ENCODE data around the gene EIF3J. TPM values are rescaled to one million over a fixed set of nuclear protein-coding genes. Genes with fewer than 3 reads are reported as not detected.

The EIF3J gene
- total RNA-seq, 1 donor from 2014 or later = 76.2 TPM

GRCh38 chr15:44535092-44535491 lies 1.9 kb upstream of the EIF3J start:
- Mint-ChIP-seq H3K27ac (peak overlapping the region; percentile 30), H3K4me1 (peaks cover 22% of the 10 kb centered on the region), H3K4me3 (peak overlapping the region; percentile 93), H3K27me3 (ENCODE audit: insufficient read depth, low read depth) (peaks cover 4% of the 10 kb centered on the region), H3K9me3 (no peaks in the 10 kb centered on the region), H3K36me3 (peaks cover 9% of the 10 kb centered on the region)
- H3K9ac ChIP-seq = no peak overlapping the region
- H3K27ac ChIP-seq = no peak overlapping the region
- H4K20me1 ChIP-seq (ENCODE audit: low read depth) = peaks cover 6% of the 10 kb centered on the region
- H3K79me2 ChIP-seq (ENCODE audit: low read depth) = peaks cover 39% of the 10 kb centered on the region
- DNase-seq (ENCODE audit: low spot score) = no peak
- H3F3A ChIP-seq (ENCODE audit: low read depth) = peaks cover 35% of the 10 kb centered on the region
- H3K4me1 ChIP-seq = peaks cover 6% of the 10 kb centered on the region
- no peak for TF ChIP-seq EZH2 (IDR thresholded peaks at IDR 0.05)
- TF ChIP-seq EZH2phosphoT487 (IDR thresholded peaks at IDR 0.05) = no peak
- TF ChIP-seq CTCF (IDR thresholded peaks at IDR 0.05) = no peak
- H3K4me2 ChIP-seq = peak overlapping the region; percentile 95
- no peaks in the 10 kb centered on the region for H3K36me3 ChIP-seq
- H2AFZ ChIP-seq (replicated peaks) = no peak overlapping the region
- H3K4me3 ChIP-seq = no peak overlapping the region
- H3K9me3 ChIP-seq (ENCODE audit: low read depth) = no peaks in the 10 kb centered on the region
- no peaks in the 10 kb centered on the region for H3K27me3 ChIP-seq

GRCh38 chr15:44535523-44536301 lies 1.2 kb upstream of the EIF3J start:
- no peaks in the 10 kb centered on the region for H3K9me3 ChIP-seq (ENCODE audit: low read depth)
- peaks cover 10% of the 10 kb centered on the region for H4K20me1 ChIP-seq (ENCODE audit: low read depth)
- H3K27ac ChIP-seq = peak overlapping the region; percentile 97
- peaks cover 10% of the 10 kb centered on the region for H3K36me3 Mint-ChIP-seq
- peaks cover 22% of the 10 kb centered on the region for H3K4me1 Mint-ChIP-seq
- no peaks in the 10 kb centered on the region for H3K36me3 ChIP-seq
- peak overlapping the region; percentile 61 for H3K9ac ChIP-seq
- DNase-seq (ENCODE audit: low spot score) = peak; percentile 52
- H3K27ac Mint-ChIP-seq = peak overlapping the region; percentile 91
- peak overlapping the region; percentile 80 for H2AFZ ChIP-seq (replicated peaks)
- no peaks in the 10 kb centered on the region for H3K9me3 Mint-ChIP-seq
- no peak for TF ChIP-seq CTCF (IDR thresholded peaks at IDR 0.05)
- H3K27me3 Mint-ChIP-seq (ENCODE audit: insufficient read depth, low read depth) = peaks cover 3% of the 10 kb centered on the region
- peak overlapping the region; percentile 93 for H3K4me3 Mint-ChIP-seq
- H3K27me3 ChIP-seq = no peaks in the 10 kb centered on the region
- H3K4me2 ChIP-seq = peak overlapping the region; percentile 95
- H3F3A ChIP-seq (ENCODE audit: low read depth) = peaks cover 28% of the 10 kb centered on the region
- peak overlapping the region; percentile 78 for H3K4me3 ChIP-seq
- H3K4me1 ChIP-seq = peaks cover 6% of the 10 kb centered on the region
- H3K79me2 ChIP-seq (ENCODE audit: low read depth) = peaks cover 46% of the 10 kb centered on the region

- peak overlapping the region; percentile 97 for H3K27ac ChIP-seq
- no peaks in the 10 kb centered on the region for H3K36me3 ChIP-seq
- H3K79me2 ChIP-seq (ENCODE audit: low read depth) = peaks cover 53% of the 10 kb centered on the region
- H3K4me1 ChIP-seq = peaks cover 6% of the 10 kb centered on the region
- H4K20me1 ChIP-seq (ENCODE audit: low read depth) = peaks cover 16% of the 10 kb centered on the region
- peak overlapping the region; percentile 80 for H2AFZ ChIP-seq (replicated peaks)
- Mint-ChIP-seq H3K27ac (peak overlapping the region; percentile 91), H3K27me3 (ENCODE audit: insufficient read depth, low read depth) (peaks cover 3% of the 10 kb centered on the region), H3K4me1 (peaks cover 22% of the 10 kb centered on the region), H3K36me3 (peaks cover 11% of the 10 kb centered on the region), H3K9me3 (no peaks in the 10 kb centered on the region), H3K4me3 (peak overlapping the region; percentile 93)
- H3K27me3 ChIP-seq = no peaks in the 10 kb centered on the region
- no peaks in the 10 kb centered on the region for H3K9me3 ChIP-seq (ENCODE audit: low read depth)
- peak overlapping the region; percentile 95 for H3K4me2 ChIP-seq
- peaks cover 26% of the 10 kb centered on the region for H3F3A ChIP-seq (ENCODE audit: low read depth)
- TF ChIP-seq EZH2 (IDR thresholded peaks at IDR 0.05) = no peak
- TF ChIP-seq EZH2phosphoT487 (IDR thresholded peaks at IDR 0.05) = no peak
- peak; percentile 55 for TF ChIP-seq CTCF (IDR thresholded peaks at IDR 0.05)
- H3K4me3 ChIP-seq = peak overlapping the region; percentile 78
- DNase-seq (ENCODE audit: low spot score) = peak; percentile 95
- peak overlapping the region; percentile 61 for H3K9ac ChIP-seq
Observed at GRCh38 chr15:44536302-44536961, 515 bp upstream of the EIF3J start.
